ENCODE measurements around the gene ZMAT5.
A peak's percentile ranks its signal among the peaks of the same experiment; 100 is the strongest.

ZMAT5 gene

DNA sequence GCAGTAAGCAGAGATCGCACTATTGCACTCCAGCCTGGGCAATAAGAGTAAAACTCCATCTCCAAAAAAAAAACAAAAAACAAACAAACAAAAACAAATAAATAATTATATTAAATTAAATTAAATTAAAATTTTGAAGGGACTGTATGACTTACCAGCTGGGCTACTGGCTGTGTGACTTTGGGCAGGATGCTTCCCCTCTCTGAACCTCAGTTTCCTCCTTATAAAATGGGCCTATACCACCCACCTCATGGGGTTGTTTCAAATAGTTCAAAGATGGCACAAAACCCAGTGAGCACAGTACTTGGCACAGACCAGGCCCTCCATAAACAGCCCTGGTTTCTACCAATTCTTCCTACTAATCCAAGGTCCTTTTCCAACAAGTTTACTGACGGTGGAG lies 36.4 kb upstream of the ZMAT5 start:
- Histone ChIP-seq H4K20me1 (no peaks in the 10 kb centered on the region), H3K36me3 (peaks cover 88% of the 10 kb centered on the region), H3K27ac (no peak overlapping the region), H3K9me3 (no peaks in the 10 kb centered on the region), H3K4me1 (peaks cover 31% of the 10 kb centered on the region), H3K4me3 (no peak overlapping the region), H3K27me3 (no peaks in the 10 kb centered on the region), H3K9ac (no peak overlapping the region), H3K4me2 (no peak overlapping the region)
- no peak for TF ChIP-seq Cebpa-rat (IDR thresholded peaks at IDR 0.05)

DNA sequence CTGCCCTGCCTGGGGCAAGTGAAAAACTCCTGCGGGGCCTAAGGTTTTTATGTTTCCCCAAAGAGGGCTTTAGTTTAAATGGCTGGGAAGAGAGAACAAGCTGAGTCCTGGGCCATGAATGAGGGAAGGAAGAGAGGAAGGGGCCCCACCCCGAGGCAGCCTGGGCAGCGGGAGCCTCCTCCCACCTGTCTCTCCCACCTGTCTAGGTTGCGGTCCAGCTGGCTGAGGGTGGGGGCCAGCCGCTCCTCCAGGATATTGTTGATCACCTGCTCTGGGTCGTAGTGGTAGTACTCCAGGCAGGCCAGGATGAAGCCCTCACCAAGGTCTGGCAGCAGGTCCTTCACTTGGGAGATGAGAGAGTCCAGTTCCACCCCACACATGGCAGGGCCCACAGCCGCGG lies 35.0 kb upstream of the ZMAT5 start:
- Histone ChIP-seq H3K27ac (peak overlapping the region; percentile 91; the same call in 1 of the 2 replicates), H3K9me3 (no peaks in the 10 kb centered on the region), H3K4me2 (no peak overlapping the region), H4K20me1 (0 out of 2 replicates have a peak, but pooled peaks cover 3% of the 10 kb centered on the region), H3K36me3 (peaks cover 78% of the 10 kb centered on the region), H3K27me3 (no peaks in the 10 kb centered on the region), H3K4me3 (no peak overlapping the region), H3K9ac (no peak overlapping the region), H3K4me1 (peaks cover 45% of the 10 kb centered on the region)
- no peak for TF ChIP-seq Cebpa-rat (IDR thresholded peaks at IDR 0.05)

DNA sequence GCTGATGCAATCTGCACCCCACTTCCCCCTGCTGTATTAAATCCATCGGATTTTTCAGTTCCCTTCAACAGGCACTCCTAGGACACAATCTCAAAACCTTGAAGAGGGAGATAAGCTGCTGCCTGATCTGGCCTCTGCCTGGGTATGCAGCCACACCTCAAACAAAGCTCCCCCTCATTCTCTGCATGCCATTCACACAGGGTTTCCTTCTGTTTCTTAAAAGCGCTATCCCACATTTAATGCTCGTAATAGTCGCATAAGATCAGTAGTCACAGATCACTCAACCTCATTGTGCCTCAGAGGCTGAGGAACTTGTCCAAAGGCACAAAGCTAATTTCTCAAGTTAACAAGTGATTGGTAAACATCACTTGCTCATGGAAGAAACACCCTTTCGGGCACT lies 34.3 kb upstream of the ZMAT5 start:
- Histone ChIP-seq H3K4me1 (peaks cover 47% of the 10 kb centered on the region), H3K4me2 (peak overlapping the region; percentile 95; the same call in 1 of the 2 replicates), H3K36me3 (peaks cover 78% of the 10 kb centered on the region), H3K27me3 (no peaks in the 10 kb centered on the region), H3K9me3 (no peaks in the 10 kb centered on the region), H3K9ac (peak overlapping the region; percentile 73; the same call in 1 of the 2 replicates), H3K27ac (peak overlapping the region; percentile 91; the same call in 1 of the 2 replicates), H3K4me3 (no peak overlapping the region), H4K20me1 (0 out of 2 replicates have a peak, but pooled peaks cover 9% of the 10 kb centered on the region)
- TF ChIP-seq Cebpa-rat (IDR thresholded peaks at IDR 0.05) = no peak

DNA sequence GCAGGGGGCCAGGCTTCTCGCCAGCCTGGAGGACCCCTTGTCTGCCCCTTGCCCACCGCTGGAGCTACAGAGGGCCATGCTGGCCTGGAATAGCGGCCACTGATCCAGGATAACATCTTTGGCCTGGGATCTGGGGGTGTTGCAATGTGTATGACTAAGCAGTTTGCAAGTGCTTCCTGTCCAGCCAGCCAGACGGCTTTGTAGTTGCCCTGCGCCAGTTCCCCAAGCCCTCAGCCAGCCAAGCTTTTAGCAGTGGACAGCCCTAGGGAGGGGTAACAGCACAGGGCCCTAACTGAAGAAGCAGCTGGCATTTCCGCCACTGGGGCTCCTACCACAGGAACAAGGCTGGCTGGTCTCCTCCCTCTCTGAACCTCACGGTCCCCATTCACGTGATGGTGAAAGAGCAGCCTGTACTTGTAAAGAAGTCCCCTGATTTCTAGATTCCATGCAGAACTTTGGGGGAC lies 32.4 kb upstream of the ZMAT5 start:
- Histone ChIP-seq H3K4me2 (peak overlapping the region; percentile 95), H4K20me1 (0 out of 2 replicates have a peak, but pooled peaks cover 9% of the 10 kb centered on the region), H3K9ac (peak overlapping the region; percentile 73), H3K9me3 (no peaks in the 10 kb centered on the region), H3K4me3 (peak overlapping the region; percentile 55), H3K27ac (peak overlapping the region; percentile 91), H3K27me3 (no peaks in the 10 kb centered on the region), H3K36me3 (peaks cover 78% of the 10 kb centered on the region), H3K4me1 (peaks cover 47% of the 10 kb centered on the region)
- TF ChIP-seq Cebpa-rat (IDR thresholded peaks at IDR 0.05) = no peak

DNA sequence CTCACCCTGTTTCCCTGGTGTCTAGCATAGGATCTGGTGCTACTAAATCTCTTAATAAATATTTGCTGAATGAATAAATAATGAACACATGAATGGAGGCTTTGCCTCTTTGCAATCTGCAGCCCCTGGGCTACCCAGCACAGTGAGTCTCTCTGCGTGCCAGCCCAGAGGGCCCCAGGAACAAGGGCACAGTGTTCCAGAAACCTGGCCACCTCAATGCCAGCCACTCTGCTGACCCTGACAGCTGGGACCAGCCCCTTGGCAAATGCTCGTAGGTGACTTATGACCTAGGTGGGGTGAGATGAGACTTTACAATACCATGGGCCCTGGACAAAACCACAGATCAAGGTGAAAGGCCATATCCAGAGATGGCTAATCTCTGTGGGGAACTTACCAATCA lies 32.0 kb upstream of the ZMAT5 start:
- Histone ChIP-seq H3K9me3 (no peaks in the 10 kb centered on the region), H3K4me3 (peak overlapping the region; percentile 55), H3K4me1 (peaks cover 47% of the 10 kb centered on the region), H3K9ac (peak overlapping the region; percentile 73), H3K36me3 (peaks cover 76% of the 10 kb centered on the region), H3K4me2 (peak overlapping the region; percentile 95), H4K20me1 (0 out of 2 replicates have a peak, but pooled peaks cover 9% of the 10 kb centered on the region), H3K27ac (peak overlapping the region; percentile 91), H3K27me3 (no peaks in the 10 kb centered on the region)
- TF ChIP-seq Cebpa-rat (IDR thresholded peaks at IDR 0.05) = no peak

DNA sequence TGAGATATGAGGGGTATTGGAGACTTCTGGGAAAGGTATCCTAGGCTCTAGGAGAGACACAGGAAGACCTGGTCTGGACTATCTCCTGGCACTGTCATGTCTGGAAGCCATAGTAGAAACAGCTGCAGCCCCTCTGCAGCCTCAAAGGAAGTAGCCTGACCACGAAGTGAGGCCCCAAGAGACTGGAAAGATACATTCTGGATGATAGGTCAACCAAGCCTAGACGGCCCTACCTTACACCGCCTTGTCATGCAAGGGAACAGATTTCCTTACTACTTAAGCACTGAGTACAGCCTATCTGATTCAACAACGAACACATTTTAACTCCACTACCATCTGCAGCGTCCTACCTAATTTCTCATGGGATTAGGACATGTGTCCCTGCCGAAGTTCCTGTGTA lies 31.5 kb upstream of the ZMAT5 start:
- Histone ChIP-seq H3K4me2 (peak overlapping the region; percentile 95), H3K36me3 (peaks cover 76% of the 10 kb centered on the region), H3K4me1 (peaks cover 47% of the 10 kb centered on the region), H3K9ac (peak overlapping the region; percentile 73), H3K27me3 (no peaks in the 10 kb centered on the region), H3K27ac (peak overlapping the region; percentile 91), H4K20me1 (0 out of 2 replicates have a peak, but pooled peaks cover 9% of the 10 kb centered on the region), H3K9me3 (no peaks in the 10 kb centered on the region), H3K4me3 (peak overlapping the region; percentile 55)
- TF ChIP-seq Cebpa-rat (IDR thresholded peaks at IDR 0.05) = no peak

DNA sequence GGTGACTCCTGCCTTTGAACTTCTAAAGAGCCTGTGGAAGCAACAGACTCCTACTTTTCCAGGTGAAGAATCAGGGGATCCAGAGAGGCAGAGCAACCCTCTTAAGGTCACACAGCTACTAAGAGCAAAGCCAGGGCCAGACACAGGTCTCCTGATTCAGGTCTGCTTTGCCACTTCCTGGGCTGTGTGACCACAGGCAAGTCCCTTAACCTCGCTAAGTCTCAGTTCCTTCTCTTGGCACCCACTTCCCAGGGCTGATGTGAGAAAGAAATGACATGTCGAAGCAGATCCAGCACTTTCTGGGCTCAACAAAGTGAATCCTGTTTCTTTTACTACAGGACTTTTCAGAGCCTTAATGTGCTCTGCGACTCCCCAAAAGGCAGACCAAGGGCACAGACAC lies 30.5 kb upstream of the ZMAT5 start:
- Histone ChIP-seq H3K27ac (peak overlapping the region; percentile 91; the same call in 1 of the 2 replicates), H3K9me3 (no peaks in the 10 kb centered on the region), H3K36me3 (peaks cover 76% of the 10 kb centered on the region), H4K20me1 (0 out of 2 replicates have a peak, but pooled peaks cover 9% of the 10 kb centered on the region), H3K27me3 (no peaks in the 10 kb centered on the region), H3K4me2 (peak overlapping the region; percentile 95), H3K4me3 (no peak overlapping the region), H3K9ac (no peak overlapping the region), H3K4me1 (peaks cover 47% of the 10 kb centered on the region)
- no peak for TF ChIP-seq Cebpa-rat (IDR thresholded peaks at IDR 0.05)

DNA sequence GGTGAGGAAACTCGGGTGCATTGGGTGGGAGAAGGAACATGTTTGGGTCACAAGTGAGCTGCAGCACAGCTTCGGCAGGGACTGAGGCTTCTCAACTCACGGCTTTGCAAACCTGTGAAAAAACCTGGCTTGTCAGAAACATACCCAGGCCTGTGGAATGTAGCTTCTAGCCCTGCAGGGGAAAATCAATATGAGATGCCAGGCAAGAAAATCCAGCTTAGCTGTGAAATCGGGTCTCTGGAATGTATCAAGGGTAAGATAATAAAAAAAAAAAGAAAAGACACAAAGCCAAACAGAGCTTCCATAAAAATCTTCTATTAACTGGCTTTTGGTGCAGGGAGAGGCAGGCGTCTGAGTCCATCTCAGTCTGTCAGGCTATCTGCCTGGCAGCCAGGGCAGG lies 28.9 kb upstream of the ZMAT5 start:
- no peak overlapping the region for H3K9ac ChIP-seq
- no peaks in the 10 kb centered on the region for H3K9me3 ChIP-seq
- no peak overlapping the region; the same call in 1 of the 2 replicates for H3K27ac ChIP-seq
- TF ChIP-seq Cebpa-rat (IDR thresholded peaks at IDR 0.05) = no peak
- no peak overlapping the region for H3K4me3 ChIP-seq
- peaks cover 41% of the 10 kb centered on the region for H3K4me1 ChIP-seq
- 0 out of 2 replicates have a peak, but pooled peaks cover 9% of the 10 kb centered on the region for H4K20me1 ChIP-seq
- H3K4me2 ChIP-seq = no peak overlapping the region
- H3K36me3 ChIP-seq = peaks cover 76% of the 10 kb centered on the region
- no peaks in the 10 kb centered on the region for H3K27me3 ChIP-seq

DNA sequence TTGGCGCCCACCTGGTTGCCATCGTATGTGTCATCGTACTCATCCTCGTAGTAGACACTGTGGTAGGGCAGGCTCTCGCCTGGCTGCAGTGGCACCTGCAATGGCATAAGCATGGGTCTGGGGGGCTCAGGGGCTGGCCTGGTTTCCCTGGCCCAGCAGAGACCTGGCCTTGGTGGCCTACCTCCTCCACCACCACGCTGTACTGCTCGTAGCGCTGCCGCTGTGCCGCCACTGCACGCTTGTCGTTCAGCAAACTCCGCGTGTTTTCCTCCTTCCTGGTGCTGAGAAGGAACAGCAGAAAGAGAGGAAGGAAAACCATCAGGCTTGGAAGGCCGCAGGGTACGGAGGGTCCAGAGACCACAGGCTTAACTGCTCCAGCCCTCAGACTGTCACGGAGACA lies 26.6 kb upstream of the ZMAT5 start:
- Histone ChIP-seq H4K20me1 (0 out of 2 replicates have a peak, but pooled peaks cover 9% of the 10 kb centered on the region), H3K9ac (no peak overlapping the region), H3K4me1 (peaks cover 18% of the 10 kb centered on the region), H3K4me2 (no peak overlapping the region), H3K27ac (no peak overlapping the region), H3K9me3 (no peaks in the 10 kb centered on the region), H3K36me3 (peaks cover 86% of the 10 kb centered on the region), H3K27me3 (no peaks in the 10 kb centered on the region), H3K4me3 (no peak overlapping the region)
- no peak for TF ChIP-seq Cebpa-rat (IDR thresholded peaks at IDR 0.05)

DNA sequence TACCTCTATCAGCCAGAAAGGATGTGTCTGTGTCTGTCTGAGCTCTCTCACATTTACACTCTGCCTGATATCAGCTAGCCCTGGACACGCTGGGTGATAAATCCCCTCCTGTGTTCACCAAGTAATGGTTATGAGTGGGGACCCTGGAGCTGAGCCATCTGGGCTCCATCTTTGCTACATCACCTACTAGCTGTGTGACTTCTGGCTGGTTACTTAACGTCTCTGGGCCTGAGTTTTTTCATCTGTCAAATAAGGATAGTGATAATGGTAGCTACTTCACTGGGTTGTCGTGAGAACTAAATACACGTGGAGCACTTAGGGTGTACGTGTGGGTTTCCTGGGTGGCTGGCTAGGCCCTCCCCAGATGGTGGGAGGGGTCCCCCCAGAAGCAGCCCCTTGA lies 23.3 kb upstream of the ZMAT5 start:
- Histone ChIP-seq H3K27ac (no peak overlapping the region), H3K4me1 (no peaks in the 10 kb centered on the region), H3K9ac (no peak overlapping the region), H3K4me3 (no peak overlapping the region), H3K4me2 (no peak overlapping the region), H3K27me3 (no peaks in the 10 kb centered on the region), H4K20me1 (no peaks in the 10 kb centered on the region), H3K9me3 (no peaks in the 10 kb centered on the region), H3K36me3 (peaks cover 88% of the 10 kb centered on the region)
- TF ChIP-seq Cebpa-rat (IDR thresholded peaks at IDR 0.05) = no peak

All from BLaER1 (cell line).